Kidney tubule cell (primary cell): Measurements from ENCODE around the gene LIN54.
A peak's percentile ranks its signal among the peaks of the same experiment; 100 is the strongest.

Experiments
- DNase-seq: peaks from one replicate; pipeline ENCODE4 v3.0.0-alpha.2; 2018; ENCODE audit warnings: low spot score

The LIN54 gene

GRCh38 chr4:82891707-82892466 is 118.7 kb downstream of the LIN54 start:
- DNase-seq = no peak

GRCh38 chr4:82890901-82891706 is 119.5 kb downstream of the LIN54 start, which contains the start of gene SEC31A:
Gene SEC31A, minus strand, starts transcription at chr4:82891153. Its CDS starts 9,217 bp downstream, at chr4:82881936.
- peak; percentile 97 for DNase-seq

DNA sequence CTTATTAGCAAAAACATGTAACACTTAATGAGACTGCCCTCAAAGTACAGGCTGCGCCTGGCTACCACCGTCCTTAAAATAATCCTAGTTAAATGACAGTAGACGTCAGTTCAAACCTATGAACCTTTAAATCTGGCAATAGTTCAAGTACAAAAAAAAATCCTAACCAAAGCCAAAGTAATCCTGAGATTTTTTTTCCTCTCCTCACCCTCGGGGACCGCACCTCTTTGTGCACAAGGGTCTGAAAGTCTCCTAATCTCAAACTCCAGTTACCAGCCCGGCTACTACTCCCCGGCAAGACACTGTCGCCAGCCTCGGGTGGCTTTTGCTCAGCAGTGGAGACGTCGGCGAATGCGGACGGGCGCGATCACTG is 120.1 kb downstream of the LIN54 start:
- DNase-seq = no peak

- no peak for DNase-seq
These were observed 121.3 kb downstream of the LIN54 start for GRCh38 chr4:82889287-82889686.

- DNase-seq = no peak
These were observed 124.3 kb downstream of the LIN54 start for GRCh38 chr4:82886147-82886942.

GRCh38 chr4:82885410-82885809 is 125.2 kb downstream of the LIN54 start:
- DNase-seq = no peak
